NOMO-1 treated with DMSO at 0.1 percent for 48 hours (cell line): ENCODE results near the gene ILF3.

Experiments used
- DNase-seq: peaks from one replicate; lab custom pipeline; 2025; ENCODE audit not compliant: unreplicated experiment; lab: John Stamatoyannopoulos, UW

ILF3 gene

GRCh38 chr19:10653732-10654609 lies at the start of gene ILF3:
ILF3 (plus strand) TSS chr19:10654346; CDS start chr19:10670606, 16,260 bp downstream.
- DNase-seq: peak; percentile 99

- DNase-seq: no peak
Measured at GRCh38 chr19:10604460-10604980, 49.6 kb upstream of the ILF3 start.

GRCh38 chr19:10611907-10612306 lies 42.2 kb upstream of the ILF3 start:
- no peak for DNase-seq

- DNase-seq: no peak
Measured at GRCh38 chr19:10612499-10613119, 41.5 kb upstream of the ILF3 start.

- no peak for DNase-seq
Measured at GRCh38 chr19:10615429-10616023, 38.6 kb upstream of the ILF3 start.

GRCh38 chr19:10617409-10618121 lies 36.6 kb upstream of the ILF3 start:
- DNase-seq: no peak

GRCh38 chr19:10618846-10619245 lies 35.3 kb upstream of the ILF3 start:
- no peak for DNase-seq

- no peak for DNase-seq
Measured at GRCh38 chr19:10620786-10621185, 33.4 kb upstream of the ILF3 start.

- no peak for DNase-seq
Measured at GRCh38 chr19:10621966-10622365, 32.2 kb upstream of the ILF3 start.

GRCh38 chr19:10624585-10624984 lies 29.6 kb upstream of the ILF3 start:
- no peak for DNase-seq

- no peak for DNase-seq
Measured at GRCh38 chr19:10625003-10625761, 29.0 kb upstream of the ILF3 start, which contains the start of gene SLC44A2. SLC44A2 (plus strand) TSS chr19:10625553; CDS start chr19:10625634, 81 bp downstream.

- no peak for DNase-seq
Measured at GRCh38 chr19:10625762-10626138, 28.4 kb upstream of the ILF3 start.

- no peak for DNase-seq
Measured at GRCh38 chr19:10631874-10632273, 22.3 kb upstream of the ILF3 start.

GRCh38 chr19:10634430-10634829 lies 19.7 kb upstream of the ILF3 start:
- DNase-seq: no peak

- DNase-seq: no peak
Measured at GRCh38 chr19:10634963-10635362, 19.2 kb upstream of the ILF3 start.

- DNase-seq: no peak
Measured at GRCh38 chr19:10636304-10636972, 17.7 kb upstream of the ILF3 start.

GRCh38 chr19:10637894-10638293 lies 16.3 kb upstream of the ILF3 start:
- peak; percentile 50 for DNase-seq

- DNase-seq: peak; percentile 96
Measured at GRCh38 chr19:10639836-10640235, 14.3 kb upstream of the ILF3 start.

- no peak for DNase-seq
Measured at GRCh38 chr19:10640361-10640760, 13.8 kb upstream of the ILF3 start.

GRCh38 chr19:10641248-10641647 lies 12.9 kb upstream of the ILF3 start:
- DNase-seq: no peak
